HCT116 (cell line): ENCODE measurements around the gene MTHFSD. TPM values are rescaled to one million over a fixed set of nuclear protein-coding genes. Genes with fewer than 3 reads are reported as not detected.

ENCODE experiments used
- ATAC-seq: fragments of 200-7000 bp; cut with Tn5 transposase; 2 replicates; pipeline ENCODE4 v1.9.1; 2020; ENCODE audit warnings: mild to moderate bottlenecking, moderate library complexity
- BruUV-seq: library from RNA; stranded (reverse); fragments of 400-500 nt; replicated peaks from 2 replicates; lab custom pipeline; 2021; lab: Mats Ljungman, UMichigan
- CTCF ChIA-PET: fragments of 300-600 bp; sonication (Branson Sonifier 250); formaldehyde crosslinking; loops from one replicate; lab custom pipeline; 2021; ENCODE audit warnings: antibody characterized with exemption; lab: Charles Lee
- POLR2A ChIA-PET: fragments of 300-600, 350-600 bp; sonication (Branson Sonifier 250); formaldehyde crosslinking; loops from one replicate; lab custom pipeline; 2021; ENCODE audit warnings: antibody characterized with exemption; lab: Charles Lee
- RAD21 ChIA-PET, 2 experiments: fragments of 300-600 bp; sonication (Branson Sonifier 250); formaldehyde crosslinking; loops; one replicate each; lab custom pipeline; 2023; ENCODE audit warnings: low total read pairs in 2 of 2; ENCODE audit not compliant: uncharacterized antibody in 2 of 2, unreplicated experiment in 2 of 2, low non-redundant PET in 1 of 2; lab: Charles Lee
- DNase-seq: peaks from one replicate; pipeline ENCODE4 v3.0.0-alpha.2; 2010; ENCODE audit warnings: low read depth, low spot score
- H2AFZ ChIP-seq: fragments of 200-600 bp; shearing (Covaris generic), sonication (generic); 2 replicates; pipeline ENCODE4 v1.6.1; 2017; ENCODE audit warnings: low read depth, mixed run types, mixed read lengths, antibody characterized with exemption, low read length; ENCODE audit not compliant: poor library complexity, severe bottlenecking
- H3K27ac ChIP-seq: 2 replicates; pipeline ENCODE4 v1.5.1; 2012; ENCODE audit warnings: low read depth, low read length
- H3K27me3 ChIP-seq: fragments of 200-600 bp; sonication (generic); 2 replicates; pipeline ENCODE4 v1.6.1; 2016; ENCODE audit warnings: mixed run types, low read length, mixed read lengths; ENCODE audit not compliant: insufficient read depth
- H3K36me3 ChIP-seq, 2 experiments: fragments of 200-500 bp in 1 of 2; fragments of 200-600 bp in 1 of 2; sonication (Bioruptor generic) in 1 of 2; sonication (generic) in 1 of 2; 2 replicates each; pipeline versions ENCODE4 v1.5.1 to v1.6.1; 2014 to 2016; ENCODE audit warnings: low read length in 2 of 2, inconsistent platforms in 1 of 2, mixed read lengths in 1 of 2, mixed run types in 1 of 2; ENCODE audit not compliant: insufficient read depth in 2 of 2, control insufficient read depth in 1 of 2
- H3K4me1 ChIP-seq, 2 experiments: fragments of 200-600 bp in 1 of 2; sonication (generic) in 1 of 2; 2 replicates each; pipeline versions ENCODE4 v1.5.1 to v1.6.1; 2012 to 2017; ENCODE audit warnings: low read length in 2 of 2, inconsistent platforms in 1 of 2, mild to moderate bottlenecking in 1 of 2, mixed read lengths in 1 of 2, mixed run types in 1 of 2, moderate library complexity in 1 of 2; ENCODE audit not compliant: insufficient read depth in 2 of 2, control insufficient read depth in 1 of 2
- H3K4me2 ChIP-seq: fragments of 200-600 bp; sonication (generic); 2 replicates; pipeline ENCODE4 v1.6.1; 2017; ENCODE audit warnings: mixed run types, low read length, mixed read lengths
- H3K4me3 ChIP-seq, 2 experiments: fragments of 200-600 bp in 1 of 2; sonication (generic) in 1 of 2; replicated peaks in 1 of 2; 2 replicates each; pipeline ENCODE4 v1.5.1; 2011 to 2016; ENCODE audit warnings: low read length in 2 of 2, control low read depth in 1 of 2, low read depth in 1 of 2, mild to moderate bottlenecking in 1 of 2, mixed read lengths in 1 of 2, mixed run types in 1 of 2
- H3K79me2 ChIP-seq: fragments of 200-600 bp; sonication (generic); 2 replicates; pipeline ENCODE4 v1.6.1; 2017; ENCODE audit warnings: mild to moderate bottlenecking, mixed run types, low read length, moderate library complexity, mixed read lengths; ENCODE audit not compliant: insufficient read depth
- H3K9ac ChIP-seq: fragments of 200-600 bp; sonication (generic); 2 replicates; pipeline ENCODE4 v1.6.1; 2016; ENCODE audit warnings: low read length, mixed read lengths
- H3K9me2 ChIP-seq: fragments of 200-600 bp; sonication (generic), shearing (Covaris generic); 2 replicates; pipeline ENCODE4 v1.6.1; 2017; ENCODE audit warnings: mixed run types, mild to moderate bottlenecking, moderate library complexity; ENCODE audit not compliant: insufficient read depth
- H3K9me3 ChIP-seq, 2 experiments: fragments of 200-500 bp in 1 of 2; fragments of 200-600 bp in 1 of 2; sonication (Bioruptor generic) in 1 of 2; sonication (generic) in 1 of 2; 2 replicates each; pipeline ENCODE4 v1.6.1; 2014 to 2017; ENCODE audit warnings: low read length in 2 of 2, mixed read lengths in 2 of 2, inconsistent platforms in 1 of 2, low read depth in 1 of 2, mild to moderate bottlenecking in 1 of 2, mixed run types in 1 of 2, moderate library complexity in 1 of 2; ENCODE audit not compliant: control insufficient read depth in 1 of 2, insufficient read depth in 1 of 2
- H4K20me1 ChIP-seq: fragments of 200-600 bp; sonication (generic), shearing (Covaris generic); 2 replicates; pipeline ENCODE4 v1.6.1; 2017; ENCODE audit warnings: mixed run types, mild to moderate bottlenecking, moderate library complexity; ENCODE audit not compliant: insufficient read depth
- EGR1 ChIP-seq: IDR thresholded peaks from 2 replicates; pipeline ENCODE4 v1.6.1; 2012; ENCODE audit warnings: low read depth
- ELF1 ChIP-seq: IDR thresholded peaks from 2 replicates; pipeline ENCODE4 v1.6.1; 2012; ENCODE audit warnings: low read depth, borderline replicate concordance
- EZH2 ChIP-seq: fragments of 200-600 bp; sonication (generic); IDR thresholded peaks from 2 replicates; pipeline ENCODE4 v1.6.1; 2017; ENCODE audit warnings: antibody characterized with exemption, mixed run types
- EZH2phosphoT487 ChIP-seq: fragments of 200-600 bp; IDR thresholded peaks from 2 replicates; pipeline ENCODE4 v1.6.1; 2018; ENCODE audit warnings: antibody characterized with exemption, borderline replicate concordance
- JUND ChIP-seq: IDR thresholded peaks from 2 replicates; pipeline ENCODE4 v1.6.1; 2012
- POLR2A ChIP-seq: IDR thresholded peaks from 2 replicates; pipeline ENCODE4 v1.7.0; 2011; ENCODE audit warnings: borderline replicate concordance; ENCODE audit not compliant: insufficient read depth, insufficient read length; ENCODE audit errors: extremely low read depth
- RAD21 ChIP-seq: IDR thresholded peaks from 2 replicates; pipeline ENCODE4 v1.6.1; 2012; ENCODE audit warnings: low read depth, mild to moderate bottlenecking
- REST ChIP-seq: IDR thresholded peaks from 2 replicates; pipeline ENCODE4 v1.6.1; 2012; ENCODE audit warnings: low read depth
- YY1 ChIP-seq: IDR thresholded peaks from 2 replicates; pipeline ENCODE4 v1.6.1; 2011; ENCODE audit warnings: low read length, low read depth, moderate library complexity, mild to moderate bottlenecking; ENCODE audit not compliant: insufficient replicate concordance; ENCODE audit errors: extremely low read depth
- ZFX ChIP-seq: fragments of 450-650 bp; IDR thresholded peaks from 2 replicates; pipeline ENCODE4 v1.6.1; 2017
- ZNF274 ChIP-seq: fragments of 200-500 bp; sonication (Bioruptor generic); IDR thresholded peaks from 2 replicates; pipeline ENCODE4 v1.6.1; 2014; ENCODE audit warnings: mild to moderate bottlenecking, low read depth, low read length, inconsistent platforms
- intact Hi-C: fragments of 100-400 bp; cut with micrococcal nuclease; formaldehyde crosslinking; loops from 2 replicates; pipeline ENCODE4 v1.10.0; 2022
- total RNA-seq: library from RNA; stranded (reverse); gene quantifications from one replicate; pipeline ENCODE4 v1.2.1, GENCODE V29; 2021; ENCODE audit not compliant: unreplicated experiment

The MTHFSD gene
- total RNA-seq, 1 experiment from 2014 or later, result 33.1 TPM

DNA sequence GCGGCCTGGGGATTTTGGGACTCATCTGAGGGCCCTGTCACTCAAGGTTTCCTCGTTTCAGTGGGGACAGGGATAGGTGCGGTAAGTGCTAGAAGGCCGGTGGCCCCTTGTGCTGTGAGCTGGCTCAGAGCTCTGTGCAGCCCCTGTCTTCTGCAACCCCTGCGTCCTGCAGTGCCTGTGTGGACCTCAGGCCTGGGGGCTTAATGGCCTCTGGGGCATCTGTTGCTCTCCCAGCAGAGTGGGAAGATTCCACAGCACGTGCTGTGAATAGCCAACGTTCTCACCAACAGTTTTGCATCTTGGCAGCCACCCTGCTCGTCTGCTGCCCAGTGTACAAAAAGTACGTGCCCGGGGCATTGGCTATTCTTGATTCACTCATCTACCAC, 16.5 kb upstream of the MTHFSD start:
- H3K27me3 ChIP-seq, result 0 out of 2 replicates have a peak, but pooled peaks cover 5% of the 10 kb centered on the region
- ATAC-seq, result no peak
- no peak overlapping the region for H3K9ac ChIP-seq
- H3K4me2 ChIP-seq, result no peak overlapping the region
- POLR2A ChIA-PET, result no interaction called here
- peaks cover 5 to 11% of the 10 kb centered on the region in 2 experiments; a peak in 3 of 4 replicates for H3K4me1 ChIP-seq
- H3K9me2 ChIP-seq, result no peaks in the 10 kb centered on the region
- TF ChIP-seq ELF1, result no peak
- no peak for TF ChIP-seq EZH2phosphoT487
- TF ChIP-seq ZFX, result no peak
- no peak for TF ChIP-seq YY1
- no peak for TF ChIP-seq POLR2A
- no peak for TF ChIP-seq EZH2
- no peak for TF ChIP-seq RAD21
- no TSS peak for BruUV-seq
- H3K27ac ChIP-seq, result no peak overlapping the region
- RAD21 ChIA-PET, result no interaction called here
- CTCF ChIA-PET, result interaction anchor here (1.2 to 1.7 kb wide), 4 partner anchors 189 to 506 kb away, joined by 4 to 7 read pairs (median 5); no protein-coding TSS in a partner anchor
- no peak for DNase-seq
- H3K9me3 ChIP-seq, result no peaks in the 10 kb centered on the region
- no peak overlapping the region for H2AFZ ChIP-seq
- H3K4me3 ChIP-seq, result no peak overlapping the region
- intact Hi-C loops, result no loop called here
- H3K79me2 ChIP-seq, result no peaks in the 10 kb centered on the region
- H3K36me3 ChIP-seq, result no peaks in the 10 kb centered on the region
- no peaks in the 10 kb centered on the region for H4K20me1 ChIP-seq

DNA sequence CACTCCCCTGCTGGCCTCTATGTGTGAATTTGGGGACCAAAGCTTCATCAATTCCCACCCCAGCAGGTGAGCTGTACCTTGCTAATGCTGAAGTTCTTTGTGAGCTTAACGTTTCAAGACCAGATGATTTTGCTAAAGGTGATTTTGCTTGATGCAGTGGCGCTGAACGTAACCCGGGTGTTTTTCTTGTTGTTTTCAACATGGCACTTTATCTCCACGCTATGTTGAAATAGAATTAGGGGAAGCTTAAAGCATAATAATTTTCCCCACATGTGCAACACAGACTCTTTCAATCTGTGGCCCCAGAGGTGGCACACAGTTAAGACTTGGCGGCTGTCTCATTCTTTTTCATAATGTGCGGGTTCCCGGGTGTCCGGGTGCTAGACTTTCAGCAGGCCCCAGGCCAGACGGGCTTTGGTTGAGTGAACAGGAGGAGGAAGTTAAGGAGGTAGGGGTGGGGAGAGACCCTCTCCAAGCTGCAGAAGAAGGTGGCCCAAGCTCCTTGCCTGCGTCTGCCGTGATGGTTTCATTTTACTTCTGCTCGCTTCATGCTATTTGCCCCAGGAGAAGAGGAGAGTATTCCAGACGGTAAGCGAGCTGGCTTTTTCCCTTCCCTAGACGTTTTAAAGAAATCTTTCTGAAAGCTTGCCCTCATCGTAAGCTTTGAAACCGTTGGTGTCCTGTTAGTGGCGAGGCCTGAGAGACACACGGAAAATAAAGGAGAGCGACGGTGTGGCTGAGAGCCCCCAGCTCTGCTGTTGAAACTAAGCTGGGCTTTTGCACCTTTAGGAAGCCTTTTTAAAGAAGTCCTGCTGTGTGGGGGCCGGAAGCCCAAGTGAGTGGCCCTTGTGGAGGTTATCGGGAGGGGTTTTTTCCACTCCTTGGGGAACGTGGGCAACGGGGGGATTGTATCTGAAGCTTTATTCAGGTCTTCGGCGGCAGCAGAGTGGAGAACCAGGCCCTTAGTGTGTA, 15.8 kb upstream of the MTHFSD start:
- POLR2A ChIA-PET, result interaction anchor here (0.7 kb wide), 1 partner anchor 17 kb away, joined by 3 read pairs; no protein-coding TSS in a partner anchor
- no TSS peak for BruUV-seq
- TF ChIP-seq ZNF274, result no peak
- TF ChIP-seq EGR1, result no peak
- TF ChIP-seq RAD21, result no peak
- TF ChIP-seq REST, result no peak
- no peak for TF ChIP-seq JUND
- TF ChIP-seq POLR2A, result no peak
- TF ChIP-seq, all 23 proteins: peak for 0
- Histone ChIP-seq H3K79me2 (no peaks in the 10 kb centered on the region), H4K20me1 (no peaks in the 10 kb centered on the region), H3K9me3 (no peaks in the 10 kb centered on the region), H3K9me2 (no peaks in the 10 kb centered on the region), H3K27me3 (0 out of 2 replicates have a peak, but pooled peaks cover 5% of the 10 kb centered on the region), H3K4me1 (peaks cover 5 to 8% of the 10 kb centered on the region in 2 experiments; a peak in 3 of 4 replicates), H3K36me3 (no peaks in the 10 kb centered on the region), H3K4me3 (no peak overlapping the region), H2AFZ (no peak overlapping the region), H3K4me2 (no peak overlapping the region), H3K27ac (no peak overlapping the region), H3K9ac (no peak overlapping the region)
- ATAC-seq (no peak), DNase-seq (no peak)
- intact Hi-C loops, result no loop called here
- ChIA-PET RAD21 (no interaction called here), CTCF (interaction anchor here (1.2 to 1.7 kb wide), 4 partner anchors 189 to 506 kb away, joined by 4 to 7 read pairs (median 5); no protein-coding TSS in a partner anchor)
